ENCODE results near the gene RFTN2. TPM values are rescaled to one million over a fixed set of nuclear protein-coding genes. Genes with fewer than 3 reads are reported as not detected.

RFTN2 gene
- total RNA-seq, 3 donors from 2014 or later = 2.3 to 21.1 (median 7.6) TPM

- intact Hi-C loops (cut with DNase I; ENCODE audit: low total_unique reads) = no loop called here
- H3K36me3 ChIP-seq = no peaks in the 10 kb centered on the region
- no peak overlapping the region for H3K4me3 ChIP-seq
- no peaks in the 10 kb centered on the region for H3K9me3 ChIP-seq
- no peaks in the 10 kb centered on the region for H3K27me3 ChIP-seq
- DNase-seq (ENCODE audit: low spot score in 2 of 2) = no peak
- no peak for TF ChIP-seq POLR2A (IDR thresholded peaks at IDR 0.05)
- TF ChIP-seq POLR2AphosphoS5 (IDR thresholded peaks at IDR 0.05) = no peak
- TF ChIP-seq CTCF (IDR thresholded peaks at IDR 0.05) = no peak
- H3K27ac ChIP-seq = no peak overlapping the region
- H3K4me1 ChIP-seq = no peaks in the 10 kb centered on the region
Observed at GRCh38 chr2:197677483-197677882, 2.1 kb upstream of the RFTN2 start.

- H3K27me3 ChIP-seq = no peaks in the 10 kb centered on the region
- DNase-seq (ENCODE audit: low spot score in 2 of 2) = no peak
- H3K27ac ChIP-seq = peak overlapping the region in 1 of 2 donors; percentile 23
- H3K9me3 ChIP-seq = no peaks in the 10 kb centered on the region
- H3K4me1 ChIP-seq = no peaks in the 10 kb centered on the region
- no peak for TF ChIP-seq CTCF (IDR thresholded peaks at IDR 0.05)
- no peak overlapping the region for H3K4me3 ChIP-seq
- intact Hi-C loops (cut with DNase I; ENCODE audit: low total_unique reads) = no loop called here
- no peaks in the 10 kb centered on the region for H3K36me3 ChIP-seq
Observed at GRCh38 chr2:197677056-197677455, 1.7 kb upstream of the RFTN2 start.

- no peak for TF ChIP-seq CTCF (IDR thresholded peaks at IDR 0.05)
- TF ChIP-seq POLR2A (IDR thresholded peaks at IDR 0.05) = no peak
- no peak for TF ChIP-seq POLR2AphosphoS5 (IDR thresholded peaks at IDR 0.05)
- H3K4me3 ChIP-seq = peak overlapping the region; percentile 36 to 57 (median 44)
- H3K9me3 ChIP-seq = no peaks in the 10 kb centered on the region
- no peaks in the 10 kb centered on the region for H3K36me3 ChIP-seq
- H3K27ac ChIP-seq = peak overlapping the region; percentile 50 to 54
- H3K27me3 ChIP-seq = no peaks in the 10 kb centered on the region
- DNase-seq (ENCODE audit: low spot score in 2 of 2) = no peak
- intact Hi-C loops (cut with DNase I; ENCODE audit: low total_unique reads) = no loop called here
- H3K4me1 ChIP-seq = no peaks in the 10 kb centered on the region
Observed at GRCh38 chr2:197675711-197676188, 363 bp upstream of the RFTN2 start.

- Histone ChIP-seq H3K4me3 (peak overlapping the region; percentile 36 to 57 (median 44)), H3K36me3 (no peaks in the 10 kb centered on the region), H3K27ac (no peak overlapping the region), H3K4me1 (no peaks in the 10 kb centered on the region), H3K9me3 (no peaks in the 10 kb centered on the region), H3K27me3 (no peaks in the 10 kb centered on the region)
- intact Hi-C loops (cut with DNase I; ENCODE audit: low total_unique reads) = no loop called here
- no peak for DNase-seq (ENCODE audit: low spot score in 2 of 2)
- TF ChIP-seq POLR2A (IDR thresholded peaks at IDR 0.05) (no peak), CTCF (IDR thresholded peaks at IDR 0.05) (no peak), POLR2AphosphoS5 (IDR thresholded peaks at IDR 0.05) (no peak)
Observed at GRCh38 chr2:197674591-197674990, 796 bp downstream of the RFTN2 start.

GRCh38 chr2:197674060-197674459 lies 1.3 kb downstream of the RFTN2 start:
- Histone ChIP-seq H3K27ac (no peak overlapping the region), H3K4me1 (no peaks in the 10 kb centered on the region), H3K36me3 (no peaks in the 10 kb centered on the region), H3K9me3 (no peaks in the 10 kb centered on the region), H3K27me3 (no peaks in the 10 kb centered on the region), H3K4me3 (peak overlapping the region in 2 of 3 donors; percentile 42 to 44)
- intact Hi-C loops (cut with DNase I; ENCODE audit: low total_unique reads) = no loop called here
- no peak for DNase-seq (ENCODE audit: low spot score in 2 of 2)
- TF ChIP-seq POLR2A (IDR thresholded peaks at IDR 0.05) (no peak), CTCF (IDR thresholded peaks at IDR 0.05) (no peak), POLR2AphosphoS5 (IDR thresholded peaks at IDR 0.05) (no peak)
